ENCODE data around the gene GRK5. TPM values are rescaled to one million over a fixed set of nuclear protein-coding genes. Genes with fewer than 3 reads are reported as not detected.

The GRK5 gene
- total RNA-seq, 1 donor from 2014 or later: 2.8 TPM

DNA sequence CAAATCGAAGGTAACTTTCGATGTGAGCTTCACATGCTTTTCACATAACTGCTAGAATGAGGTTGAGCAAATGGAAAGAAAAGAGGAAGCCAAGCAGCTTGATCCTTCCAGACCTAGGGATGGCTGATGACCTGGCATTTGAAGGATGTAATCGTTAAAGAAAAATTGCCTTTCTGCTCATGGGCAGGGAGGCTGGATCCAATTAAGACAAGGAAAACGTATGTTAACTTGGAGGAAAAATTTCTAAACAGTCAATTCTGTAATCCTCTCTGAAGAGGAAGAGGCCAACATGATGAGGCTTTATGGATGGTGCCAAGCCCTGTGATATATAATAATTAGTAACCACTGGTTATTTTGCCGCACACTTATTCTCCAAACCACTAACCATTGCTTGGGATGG is 12.5 kb downstream of the GRK5 start:
- Histone ChIP-seq H3K4me3 (ENCODE audit: low read depth, low read length) (no peak overlapping the region), H3K27me3 (ENCODE audit: control insufficient read depth, insufficient read depth, low read length) (no peaks in the 10 kb centered on the region), H3K36me3 (ENCODE audit: control insufficient read depth, insufficient read depth, low read length) (no peaks in the 10 kb centered on the region)
- no peak for DNase-seq (ENCODE audit: low read depth)
- TF ChIP-seq, protein P1, sequence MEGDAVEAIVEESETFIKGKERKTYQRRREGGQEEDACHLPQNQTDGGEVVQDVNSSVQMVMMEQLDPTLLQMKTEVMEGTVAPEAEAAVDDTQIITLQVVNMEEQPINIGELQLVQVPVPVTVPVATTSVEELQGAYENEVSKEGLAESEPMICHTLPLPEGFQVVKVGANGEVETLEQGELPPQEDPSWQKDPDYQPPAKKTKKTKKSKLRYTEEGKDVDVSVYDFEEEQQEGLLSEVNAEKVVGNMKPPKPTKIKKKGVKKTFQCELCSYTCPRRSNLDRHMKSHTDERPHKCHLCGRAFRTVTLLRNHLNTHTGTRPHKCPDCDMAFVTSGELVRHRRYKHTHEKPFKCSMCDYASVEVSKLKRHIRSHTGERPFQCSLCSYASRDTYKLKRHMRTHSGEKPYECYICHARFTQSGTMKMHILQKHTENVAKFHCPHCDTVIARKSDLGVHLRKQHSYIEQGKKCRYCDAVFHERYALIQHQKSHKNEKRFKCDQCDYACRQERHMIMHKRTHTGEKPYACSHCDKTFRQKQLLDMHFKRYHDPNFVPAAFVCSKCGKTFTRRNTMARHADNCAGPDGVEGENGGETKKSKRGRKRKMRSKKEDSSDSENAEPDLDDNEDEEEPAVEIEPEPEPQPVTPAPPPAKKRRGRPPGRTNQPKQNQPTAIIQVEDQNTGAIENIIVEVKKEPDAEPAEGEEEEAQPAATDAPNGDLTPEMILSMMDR (IDR thresholded peaks at IDR 0.05; ENCODE audit: insufficient read depth, low read length, poor library complexity, severe bottlenecking): no peak

DNA sequence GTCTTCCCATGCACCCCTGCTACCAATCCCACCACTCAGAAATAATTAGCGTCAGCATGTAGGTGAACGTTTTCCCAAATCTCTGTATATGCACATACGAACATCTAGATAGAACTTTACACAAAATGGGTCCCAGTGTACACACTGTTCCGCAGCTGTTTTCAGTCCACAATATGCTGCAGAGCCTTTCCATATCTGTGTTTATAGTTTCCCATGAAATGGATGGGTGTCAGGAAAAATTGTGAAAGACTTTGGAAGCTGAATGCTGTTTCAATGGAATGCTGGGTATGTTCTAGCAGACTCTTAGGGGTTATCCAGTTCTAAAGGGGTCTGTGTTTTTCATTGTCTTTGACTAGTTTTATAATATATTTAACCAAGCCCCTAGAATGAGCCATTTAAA is 13.8 kb downstream of the GRK5 start:
- TF ChIP-seq, protein P1 (IDR thresholded peaks at IDR 0.05; ENCODE audit: insufficient read depth, low read length, poor library complexity, severe bottlenecking): no peak
- no peak for DNase-seq (ENCODE audit: low read depth)
- Histone ChIP-seq H3K36me3 (ENCODE audit: control insufficient read depth, insufficient read depth, low read length) (no peaks in the 10 kb centered on the region), H3K27me3 (ENCODE audit: control insufficient read depth, insufficient read depth, low read length) (no peaks in the 10 kb centered on the region), H3K4me3 (ENCODE audit: low read depth, low read length) (no peak overlapping the region)

DNA sequence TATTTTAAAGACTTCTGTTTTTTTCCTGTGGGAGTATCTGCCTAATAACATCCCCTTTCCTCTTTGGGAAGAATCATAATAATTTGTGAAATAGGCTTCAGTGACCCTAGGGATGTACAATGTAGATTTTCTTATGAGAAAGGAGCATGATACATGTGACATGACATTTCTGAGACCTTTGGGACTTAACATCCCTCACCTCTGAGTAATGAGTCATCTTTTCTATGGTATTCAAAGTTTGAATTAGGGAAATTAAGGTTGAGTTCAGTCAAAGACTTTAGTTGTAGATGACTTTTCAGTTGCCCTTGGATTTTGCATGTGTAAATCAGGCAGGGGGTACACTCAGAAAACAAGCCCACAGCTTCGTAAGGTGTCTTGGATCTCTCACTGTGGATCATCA is 14.3 kb downstream of the GRK5 start:
- Histone ChIP-seq H3K36me3 (ENCODE audit: control insufficient read depth, insufficient read depth, low read length) (no peaks in the 10 kb centered on the region), H3K27me3 (ENCODE audit: control insufficient read depth, insufficient read depth, low read length) (no peaks in the 10 kb centered on the region), H3K4me3 (ENCODE audit: low read depth, low read length) (no peak overlapping the region)
- TF ChIP-seq, protein P1 (IDR thresholded peaks at IDR 0.05; ENCODE audit: insufficient read depth, low read length, poor library complexity, severe bottlenecking): no peak
- no peak for DNase-seq (ENCODE audit: low read depth)

DNA sequence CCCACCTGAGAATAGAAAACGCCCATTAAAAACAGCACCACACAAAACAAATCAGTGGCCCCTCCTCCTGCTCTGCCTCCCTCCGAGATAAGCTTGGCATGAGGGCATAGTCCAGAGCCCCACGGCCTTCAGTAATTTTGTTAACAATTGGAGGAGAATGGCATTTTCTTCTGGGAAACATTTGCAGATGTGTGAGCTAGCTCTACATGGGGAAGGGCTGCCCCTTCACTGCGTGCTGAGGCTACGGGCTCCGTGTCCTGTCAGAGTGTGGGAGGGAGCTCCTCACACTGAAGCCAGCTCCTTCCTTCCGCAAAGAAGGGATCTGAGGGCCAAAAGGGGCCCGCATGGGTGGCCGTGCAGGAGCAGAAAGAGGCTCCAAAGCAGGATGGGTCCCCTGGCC is 15.2 kb downstream of the GRK5 start:
- TF ChIP-seq, protein P1 (IDR thresholded peaks at IDR 0.05; ENCODE audit: insufficient read depth, low read length, poor library complexity, severe bottlenecking): no peak
- no peaks in the 10 kb centered on the region for H3K36me3 ChIP-seq (ENCODE audit: control insufficient read depth, insufficient read depth, low read length)
- H3K4me3 ChIP-seq (ENCODE audit: low read depth, low read length): no peak overlapping the region
- DNase-seq (ENCODE audit: low read depth): no peak
- H3K27me3 ChIP-seq (ENCODE audit: control insufficient read depth, insufficient read depth, low read length): no peaks in the 10 kb centered on the region

DNA sequence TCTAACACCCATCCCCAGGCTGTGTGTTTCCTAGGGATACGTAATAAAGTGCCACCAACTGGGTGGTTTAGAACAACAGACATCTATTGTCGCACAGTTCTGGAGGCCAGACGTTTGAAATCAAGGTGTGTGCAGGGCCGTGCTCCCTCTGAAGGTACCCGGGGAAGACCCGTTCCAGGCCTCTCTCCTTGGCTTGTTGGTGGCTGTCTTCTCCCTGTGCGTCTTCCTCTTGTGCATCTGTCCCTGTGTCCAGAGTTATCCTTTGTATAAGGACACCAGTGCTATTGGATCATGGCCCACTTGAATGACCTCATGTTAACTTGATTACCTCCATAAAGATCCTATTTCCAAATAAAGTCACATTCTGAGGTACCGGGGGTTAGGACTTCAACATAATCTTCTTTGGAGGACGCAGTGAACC is 15.6 kb downstream of the GRK5 start:
- H3K36me3 ChIP-seq (ENCODE audit: control insufficient read depth, insufficient read depth, low read length): no peaks in the 10 kb centered on the region
- H3K27me3 ChIP-seq (ENCODE audit: control insufficient read depth, insufficient read depth, low read length): no peaks in the 10 kb centered on the region
- TF ChIP-seq, protein P1 (IDR thresholded peaks at IDR 0.05; ENCODE audit: insufficient read depth, low read length, poor library complexity, severe bottlenecking): no peak
- no peak for DNase-seq (ENCODE audit: low read depth)
- H3K4me3 ChIP-seq (ENCODE audit: low read depth, low read length): no peak overlapping the region

DNA sequence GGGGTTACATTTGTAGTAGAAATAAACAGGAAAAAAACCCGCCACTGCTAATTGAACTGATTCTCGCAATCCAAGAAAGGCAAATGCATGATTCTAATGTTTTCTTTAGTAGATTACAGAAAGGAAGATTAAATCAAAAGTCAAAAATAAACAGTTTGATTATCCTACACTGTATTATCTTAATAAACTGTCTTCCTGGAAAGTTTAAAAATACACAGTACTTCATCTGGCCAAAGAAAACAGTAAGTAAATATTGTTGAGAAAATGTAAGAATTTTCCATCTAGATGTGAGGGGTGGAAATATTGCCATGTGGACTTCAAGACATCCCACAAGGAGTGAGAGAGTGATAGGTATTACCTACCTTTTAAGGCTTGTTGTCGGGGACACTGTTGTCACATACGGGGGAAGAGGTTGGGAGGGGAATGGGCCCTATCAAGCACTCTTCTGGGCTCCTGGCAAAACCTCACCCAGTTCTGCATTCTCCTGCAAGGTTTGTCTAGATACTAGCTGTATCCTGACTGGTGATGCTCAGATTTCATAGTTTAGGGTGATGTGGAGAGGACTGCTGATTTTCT is 17.8 kb downstream of the GRK5 start:
- Histone ChIP-seq H3K4me3 (ENCODE audit: low read depth, low read length) (no peak overlapping the region), H3K27me3 (ENCODE audit: control insufficient read depth, insufficient read depth, low read length) (no peaks in the 10 kb centered on the region), H3K36me3 (ENCODE audit: control insufficient read depth, insufficient read depth, low read length) (no peaks in the 10 kb centered on the region)
- TF ChIP-seq, protein P1 (IDR thresholded peaks at IDR 0.05; ENCODE audit: insufficient read depth, low read length, poor library complexity, severe bottlenecking): no peak
- DNase-seq (ENCODE audit: low read depth): no peak
